ENCODE measurements around the gene SCAF1.
A peak's percentile ranks its signal among the peaks of the same experiment; 100 is the strongest.

Gene SCAF1

DNA sequence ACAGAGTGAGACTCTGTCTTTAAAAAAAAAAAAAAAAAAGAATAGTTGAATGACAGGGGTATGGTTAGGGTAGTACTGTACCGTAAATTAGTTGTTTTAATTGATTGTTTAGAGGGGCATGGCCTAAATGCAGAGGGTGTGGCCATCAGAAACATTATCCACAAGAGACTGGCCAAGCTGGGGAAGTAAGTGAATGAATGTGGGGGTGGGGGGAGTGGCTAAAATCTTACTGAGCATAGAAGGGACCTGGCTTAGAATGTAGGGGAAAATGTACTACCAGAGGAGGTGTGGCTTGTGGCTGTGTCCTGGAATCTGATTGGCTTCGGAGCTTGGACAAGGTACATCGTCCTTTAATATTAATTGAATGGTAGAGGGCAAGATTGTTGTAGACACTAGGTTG, 27.5 kb downstream of the SCAF1 start:
- DNase-seq = no peak

GRCh38 chr19:49672131-49672919, 30.3 kb downstream of the SCAF1 start:
- peak; percentile 71 for DNase-seq

DNA sequence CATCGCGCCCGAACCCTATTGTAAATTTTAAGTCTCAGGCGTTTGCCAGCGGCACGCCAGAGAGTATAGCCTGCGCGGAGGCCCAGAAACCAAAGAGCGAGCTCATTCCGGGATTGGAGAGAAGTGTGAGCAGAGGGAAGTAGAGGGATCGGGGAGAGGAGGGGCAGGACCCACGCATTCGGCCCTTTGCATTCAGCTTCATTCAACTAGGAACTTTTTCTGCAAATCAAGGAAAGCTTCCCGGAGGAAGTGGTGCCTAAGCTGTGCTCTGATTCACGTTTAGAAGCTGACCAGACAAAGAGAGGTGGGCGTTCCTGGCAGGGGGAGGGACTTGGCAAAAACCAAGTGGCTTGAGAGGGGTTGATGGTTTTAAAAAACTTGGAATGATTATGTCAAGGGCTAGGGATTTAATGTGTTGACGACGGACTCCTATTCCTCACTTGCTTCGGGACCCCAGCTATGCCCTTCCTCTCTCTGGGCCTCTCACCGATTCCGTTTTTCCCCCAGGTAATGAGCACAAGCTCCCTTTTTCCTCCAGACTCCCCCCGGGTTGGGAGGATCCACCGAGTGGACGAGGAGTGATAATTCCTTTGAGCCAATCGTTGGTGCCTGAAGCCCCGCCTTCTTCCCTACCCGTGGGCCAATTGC, 34.3 kb downstream of the SCAF1 start:
- DNase-seq = peak; percentile 94

DNA sequence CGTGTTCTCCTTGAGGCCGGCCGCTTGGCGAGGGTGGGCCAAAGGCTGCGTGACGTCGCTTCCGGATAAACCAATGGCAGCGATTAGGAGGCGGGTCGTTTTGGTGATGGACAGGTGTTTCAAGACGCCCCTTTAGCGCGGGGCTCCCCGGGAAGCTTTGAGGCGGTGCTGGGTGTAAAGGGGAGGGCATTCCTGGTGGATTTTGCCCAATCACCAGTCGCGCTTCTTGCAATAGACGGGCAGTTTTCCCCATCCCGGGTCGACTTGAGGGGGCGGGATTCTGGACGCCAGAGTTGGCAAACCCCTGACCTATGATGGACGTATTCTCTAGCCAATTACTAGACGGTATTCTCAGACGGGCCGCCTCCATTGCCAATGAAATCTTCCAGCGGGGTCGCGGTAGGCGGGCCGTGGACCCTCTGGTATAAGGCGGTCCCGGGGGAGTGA, 34.8 kb downstream of the SCAF1 start:
- peak; percentile 100 for DNase-seq

DNA sequence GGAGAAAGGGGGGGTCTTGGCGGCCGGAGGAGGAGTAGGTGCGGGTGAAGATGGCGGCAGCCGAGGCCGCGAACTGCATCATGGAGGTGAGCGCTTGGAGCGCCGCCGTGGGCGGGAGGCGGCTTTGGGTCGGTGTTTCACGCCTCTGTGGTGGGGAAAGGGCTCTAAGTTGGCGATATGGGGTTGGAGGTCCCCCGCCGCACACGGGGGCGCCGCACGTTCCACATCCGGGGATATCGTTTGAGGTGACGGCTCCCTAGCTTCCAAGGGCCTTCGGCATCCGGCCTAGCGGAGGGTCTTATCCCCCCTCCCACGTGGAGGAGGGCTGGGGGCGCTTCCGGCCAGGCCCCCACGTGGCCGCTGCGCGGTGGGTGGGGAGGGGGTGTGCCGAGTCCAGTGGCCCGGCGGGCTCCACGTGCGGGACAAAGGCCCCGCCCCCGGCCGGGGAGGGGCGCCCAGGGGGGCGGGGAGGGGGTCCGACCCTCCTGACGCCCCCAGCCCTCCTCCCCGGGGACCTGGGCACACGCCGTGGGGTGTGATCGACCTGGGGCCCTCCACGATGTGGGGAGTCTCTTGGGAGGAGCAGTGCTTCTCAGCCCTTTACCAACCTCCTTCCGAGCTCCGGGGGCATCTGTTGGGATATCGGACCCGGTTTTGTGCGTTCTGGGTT, 35.4 kb downstream of the SCAF1 start, which contains the start of gene PRMT1:
TSS of gene PRMT1 (plus strand) at position 41 of the 670 bp plus-strand sequence. CDS start at position 51, 10 bp downstream.
- DNase-seq = peak; percentile 82

DNA sequence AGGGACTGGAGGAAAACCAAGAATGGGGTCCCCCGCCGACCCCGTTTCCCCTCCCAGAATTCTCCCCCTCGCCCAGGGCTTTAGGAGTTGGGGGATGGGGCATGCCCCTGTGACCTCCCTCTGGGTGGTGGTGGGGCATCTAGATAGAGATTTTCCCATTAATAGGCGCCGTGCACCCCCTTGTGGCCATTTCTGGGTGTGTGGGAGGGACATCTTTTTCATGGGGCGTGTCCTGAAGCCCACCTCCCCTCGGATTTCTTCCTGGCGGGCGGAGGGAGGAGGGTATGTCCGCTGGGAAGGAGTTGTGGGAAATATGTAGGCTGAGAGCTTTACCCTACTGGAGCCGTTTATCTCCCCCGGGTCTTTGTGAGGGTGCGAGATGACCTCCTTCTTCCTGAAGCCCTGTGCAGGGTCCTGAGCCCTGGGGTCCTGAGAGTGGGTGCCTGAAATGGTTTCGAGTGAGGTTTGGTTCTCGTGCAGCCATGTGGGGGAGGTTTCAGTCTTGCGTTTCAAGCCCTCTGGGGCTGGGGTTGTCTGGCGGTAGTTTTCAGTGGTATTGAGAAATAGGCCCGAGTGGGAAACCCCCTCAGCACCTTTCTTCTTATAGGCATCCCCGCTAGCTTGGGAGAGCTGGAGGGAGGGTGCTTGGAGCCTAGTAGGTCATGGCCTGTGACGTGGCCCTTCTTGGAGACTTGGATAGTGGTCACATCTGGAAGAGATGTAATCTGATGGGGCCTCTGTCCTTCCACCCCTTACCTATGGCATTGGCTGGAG, 36.1 kb downstream of the SCAF1 start:
- DNase-seq = peak; percentile 87

- DNase-seq = peak; percentile 72
Observed at GRCh38 chr19:49678985-49679770, 37.2 kb downstream of the SCAF1 start.

DNA sequence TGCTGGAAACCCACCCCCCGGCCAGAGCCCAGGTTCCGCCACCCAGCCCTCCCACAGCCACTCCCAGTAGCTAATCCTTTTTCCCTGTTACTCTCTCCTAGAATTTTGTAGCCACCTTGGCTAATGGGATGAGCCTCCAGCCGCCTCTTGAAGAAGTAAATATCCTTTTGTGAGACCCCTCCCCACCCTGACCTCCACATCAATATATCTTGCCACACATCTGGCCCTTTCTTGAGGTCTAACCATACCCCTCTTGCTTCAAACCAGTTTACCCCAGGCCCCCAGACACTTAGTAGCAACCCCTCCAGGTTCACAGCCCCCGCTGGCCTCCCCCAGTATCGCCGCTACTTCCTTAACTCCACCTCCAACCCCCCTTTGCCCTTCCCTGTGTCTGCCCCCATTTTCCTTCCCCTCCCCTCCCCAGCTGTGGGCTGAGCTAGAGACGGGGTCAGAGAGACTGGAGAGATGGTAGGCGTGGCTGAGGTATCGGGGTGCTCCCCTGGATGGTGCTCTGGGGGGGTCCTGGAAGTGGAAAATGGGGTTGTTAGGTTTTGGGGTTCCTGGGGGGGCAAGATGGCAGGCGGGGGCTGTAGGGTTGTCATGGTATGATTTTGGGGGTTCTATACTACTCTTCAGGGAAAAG, 37.9 kb downstream of the SCAF1 start:
- no peak for DNase-seq

- peak; percentile 96 for DNase-seq
Observed at GRCh38 chr19:49680421-49681351, 38.7 kb downstream of the SCAF1 start.

DNA sequence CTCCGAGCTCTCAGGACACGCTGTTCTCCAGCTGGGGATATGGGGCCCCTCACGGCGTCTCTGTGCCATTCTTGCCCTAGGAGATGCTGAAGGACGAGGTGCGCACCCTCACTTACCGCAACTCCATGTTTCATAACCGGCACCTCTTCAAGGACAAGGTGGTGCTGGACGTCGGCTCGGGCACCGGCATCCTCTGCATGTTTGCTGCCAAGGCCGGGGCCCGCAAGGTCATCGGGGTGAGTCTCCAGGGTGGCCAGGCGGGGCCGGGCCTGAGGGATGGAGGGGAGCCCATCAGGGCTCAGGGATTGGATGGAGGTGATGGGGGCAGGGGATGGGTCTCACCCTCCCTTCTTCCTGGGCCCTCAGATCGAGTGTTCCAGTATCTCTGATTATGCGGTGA, 39.8 kb downstream of the SCAF1 start:
- DNase-seq = no peak

- DNase-seq = no peak
Observed at GRCh38 chr19:49682274-49682673, 40.3 kb downstream of the SCAF1 start.

- DNase-seq = no peak
Observed at GRCh38 chr19:49683814-49684250, 41.8 kb downstream of the SCAF1 start.

DNA sequence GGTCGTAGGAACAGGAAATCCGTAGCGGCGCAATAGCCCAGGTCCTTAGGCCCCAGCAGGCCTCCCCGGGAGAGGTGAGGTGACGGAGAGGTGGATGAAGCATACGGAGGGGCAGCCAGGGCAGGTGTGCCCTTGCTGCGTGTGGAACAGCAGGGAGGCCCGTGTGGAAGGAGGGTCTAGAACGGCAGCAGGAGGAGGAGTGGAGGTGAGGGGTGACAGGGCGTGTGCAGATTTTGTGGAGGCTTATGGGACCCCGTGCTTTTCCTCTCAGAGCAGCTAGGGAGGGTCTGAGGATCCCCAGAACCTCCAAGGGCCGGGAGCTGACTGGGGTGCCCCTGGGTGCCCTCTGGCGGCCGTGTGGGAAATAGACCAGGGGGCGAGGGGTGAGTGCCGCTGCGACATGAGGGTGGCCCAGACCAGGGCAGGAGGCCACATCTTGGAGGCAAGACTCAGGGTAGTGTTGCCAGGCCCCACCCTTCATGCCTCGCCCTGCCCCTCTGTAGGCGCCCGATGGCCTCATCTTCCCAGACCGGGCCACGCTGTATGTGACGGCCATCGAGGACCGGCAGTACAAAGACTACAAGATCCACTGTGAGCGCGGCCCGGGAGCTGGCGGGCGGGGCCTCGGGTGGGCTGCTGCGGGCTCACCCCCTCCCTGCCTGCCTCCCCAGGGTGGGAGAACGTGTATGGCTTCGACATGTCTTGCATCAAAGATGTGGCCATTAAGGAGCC, 42.4 kb downstream of the SCAF1 start:
- no peak for DNase-seq

GRCh38 chr19:49684983-49685553, 43.1 kb downstream of the SCAF1 start:
- no peak for DNase-seq

- DNase-seq = no peak
Observed at GRCh38 chr19:49685845-49686332, 43.9 kb downstream of the SCAF1 start.

- DNase-seq = no peak
Observed at GRCh38 chr19:49686503-49687088, 44.6 kb downstream of the SCAF1 start.

DNA sequence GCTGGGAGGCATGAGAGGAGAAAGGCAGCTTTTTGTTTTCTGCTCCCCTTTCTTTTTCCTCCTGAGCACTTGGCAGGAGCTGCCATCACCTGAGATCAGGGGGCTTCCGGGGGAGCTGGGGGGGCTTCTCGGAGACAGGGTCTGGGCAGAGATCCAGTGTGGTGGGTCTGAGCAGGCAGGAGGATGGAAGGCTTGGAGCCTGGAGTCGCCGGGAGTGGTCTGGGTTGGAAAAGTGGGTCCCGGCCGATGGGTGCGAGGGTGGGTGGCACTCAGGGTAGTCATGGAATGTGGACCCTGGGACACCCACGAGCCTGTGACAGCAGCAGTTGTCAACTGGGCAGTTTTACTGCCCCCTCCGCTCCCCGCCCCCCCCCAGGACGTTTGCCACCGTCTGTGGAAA, 45.1 kb downstream of the SCAF1 start:
- DNase-seq = no peak

DNA sequence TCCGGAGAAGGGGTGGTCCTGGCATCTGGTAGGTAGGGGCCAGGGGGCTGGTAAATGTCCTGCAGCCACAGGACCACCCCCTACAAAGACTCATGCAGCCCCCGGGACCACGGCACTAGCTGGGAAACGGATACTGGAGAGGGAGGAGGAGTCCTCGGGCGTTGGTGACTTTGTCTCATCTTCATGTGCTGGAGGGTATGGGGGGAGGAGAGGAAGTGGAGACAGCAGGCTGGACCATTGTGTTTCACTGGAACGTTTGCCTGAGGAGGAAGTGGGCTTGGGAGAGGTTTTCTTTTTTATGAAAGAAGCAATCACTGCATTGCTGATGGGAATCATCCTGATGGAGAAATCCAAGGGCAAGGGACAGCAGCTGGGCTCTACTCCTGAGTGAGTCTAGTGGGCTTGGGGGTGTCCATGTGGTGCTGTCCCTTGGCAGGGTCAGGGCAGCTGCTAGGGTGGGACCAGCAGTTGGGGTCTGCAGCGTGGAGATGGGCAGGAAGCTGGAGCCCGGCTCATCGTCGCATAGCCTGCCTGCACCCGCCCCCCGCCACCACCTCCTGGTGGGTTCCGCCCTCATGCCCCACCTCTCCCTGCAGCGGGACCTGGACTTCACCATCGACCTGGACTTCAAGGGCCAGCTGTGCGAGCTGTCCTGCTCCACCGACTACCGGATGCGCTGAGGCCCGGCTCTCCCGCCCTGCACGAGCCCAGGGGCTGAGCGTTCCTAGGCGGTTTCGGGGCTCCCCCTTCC, 45.7 kb downstream of the SCAF1 start:
- no peak for DNase-seq

All from femur (tissue), 1 donor.